ENCODE data around the gene FLNB. TPM values are rescaled to one million over a fixed set of nuclear protein-coding genes. Genes with fewer than 3 reads are reported as not detected.

FLNB gene
- polyA plus RNA-seq, 1 of the 3 experiments (the other 2 are of a cell fraction), result 127 TPM

DNA sequence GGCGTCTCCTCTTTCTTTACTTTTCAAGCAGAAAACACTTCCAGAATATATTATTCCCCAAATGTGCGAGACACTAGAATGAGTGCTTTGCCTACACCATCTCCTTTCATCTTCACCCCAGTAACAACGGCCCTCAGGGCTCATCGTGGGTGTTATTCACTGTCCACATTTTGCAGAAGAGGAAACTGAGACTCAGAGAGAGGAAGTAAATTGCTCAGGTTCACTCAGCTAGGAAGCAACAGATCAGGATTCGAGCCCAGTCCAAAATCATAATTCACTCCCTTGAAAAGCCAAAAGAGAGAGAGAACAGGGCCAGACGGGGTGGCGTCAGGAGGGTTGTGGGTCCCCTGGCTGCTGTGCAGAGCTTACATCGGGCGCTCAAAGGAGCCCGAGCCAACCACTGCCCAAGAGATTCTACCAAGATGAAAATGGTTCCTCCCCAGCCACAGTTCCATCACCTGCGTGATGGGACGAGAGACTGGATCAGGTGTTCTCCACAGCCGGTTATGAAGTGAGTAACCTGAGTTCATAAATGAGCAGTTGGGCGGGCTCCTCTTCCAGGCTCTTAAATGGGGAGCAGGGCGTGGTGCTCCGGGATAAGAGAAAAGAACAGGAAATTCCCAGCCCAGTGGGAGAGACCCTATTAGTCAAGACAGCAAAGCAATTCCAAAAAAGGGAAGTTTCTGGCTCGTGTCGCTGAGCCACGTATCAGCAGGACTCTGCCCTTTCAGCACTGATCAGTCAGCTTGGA, 48.6 kb upstream of the FLNB start (continued):
- TF ChIP-seq NRF1 (IDR thresholded peaks at IDR 0.05; ENCODE audit: low read depth, low read length) (no peak), RCOR1 (IDR thresholded peaks at IDR 0.05; ENCODE audit: low read length) (no peak), CTCF (IDR thresholded peaks at IDR 0.05) (no peak)

GRCh38 chr3:57960174-57960505, 48.1 kb upstream of the FLNB start:
- no peaks in the 10 kb centered on the region for H4K20me1 ChIP-seq (ENCODE audit: insufficient read depth)
- no peak overlapping the region for H3K4me3 ChIP-seq (ENCODE audit: low read depth in 2 of 2, low read length in 1 of 2)
- no peak overlapping the region for H3K9ac ChIP-seq
- H3K4me1 ChIP-seq (ENCODE audit: control insufficient read depth in 1 of 2, insufficient read depth in 2 of 2, low read depth in 1 of 2, low read length in 1 of 2), result peaks cover 0 to 5% of the 10 kb centered on the region in 2 experiments; a peak in 1 of 4 replicates
- H2AFZ ChIP-seq (ENCODE audit: low read depth), result no peak overlapping the region
- no peaks in the 10 kb centered on the region for H3K27me3 ChIP-seq (ENCODE audit: insufficient read depth)
- no peak overlapping the region for H3K4me2 ChIP-seq
- WGBS (ENCODE audit: low lambda C conversion rate), result 69% methylated on average over 2 of the region's 4 CpGs
- H3K36me3 ChIP-seq (replicated peaks in 1 of 2; ENCODE audit: control insufficient read depth in 1 of 2, insufficient read depth in 2 of 2, low read length in 1 of 2), result no peaks in the 10 kb centered on the region
- no peaks in the 10 kb centered on the region for H3K79me2 ChIP-seq (ENCODE audit: insufficient read depth)
- POLR2A ChIA-PET, result no interaction called here
- no peak for DNase-seq
- no peaks in the 10 kb centered on the region for H3K9me2 ChIP-seq
- no peaks in the 10 kb centered on the region for H3F3A ChIP-seq (replicated peaks; ENCODE audit: insufficient read depth)
- no peak overlapping the region for H3K27ac ChIP-seq (ENCODE audit: low read depth in 2 of 2, low read length in 1 of 2)
- no peak for TF ChIP-seq FOSL2 (IDR thresholded peaks at IDR 0.05; ENCODE audit: borderline replicate concordance, low read depth)
- TF ChIP-seq MAX (IDR thresholded peaks at IDR 0.05; ENCODE audit: low read depth), result no peak
- TF ChIP-seq NFIC (IDR thresholded peaks at IDR 0.05; ENCODE audit: borderline replicate concordance), result no peak
- no peak for TF ChIP-seq TEAD4 (IDR thresholded peaks at IDR 0.05; ENCODE audit: borderline replicate concordance, insufficient read depth)
- TF ChIP-seq, protein P1, sequence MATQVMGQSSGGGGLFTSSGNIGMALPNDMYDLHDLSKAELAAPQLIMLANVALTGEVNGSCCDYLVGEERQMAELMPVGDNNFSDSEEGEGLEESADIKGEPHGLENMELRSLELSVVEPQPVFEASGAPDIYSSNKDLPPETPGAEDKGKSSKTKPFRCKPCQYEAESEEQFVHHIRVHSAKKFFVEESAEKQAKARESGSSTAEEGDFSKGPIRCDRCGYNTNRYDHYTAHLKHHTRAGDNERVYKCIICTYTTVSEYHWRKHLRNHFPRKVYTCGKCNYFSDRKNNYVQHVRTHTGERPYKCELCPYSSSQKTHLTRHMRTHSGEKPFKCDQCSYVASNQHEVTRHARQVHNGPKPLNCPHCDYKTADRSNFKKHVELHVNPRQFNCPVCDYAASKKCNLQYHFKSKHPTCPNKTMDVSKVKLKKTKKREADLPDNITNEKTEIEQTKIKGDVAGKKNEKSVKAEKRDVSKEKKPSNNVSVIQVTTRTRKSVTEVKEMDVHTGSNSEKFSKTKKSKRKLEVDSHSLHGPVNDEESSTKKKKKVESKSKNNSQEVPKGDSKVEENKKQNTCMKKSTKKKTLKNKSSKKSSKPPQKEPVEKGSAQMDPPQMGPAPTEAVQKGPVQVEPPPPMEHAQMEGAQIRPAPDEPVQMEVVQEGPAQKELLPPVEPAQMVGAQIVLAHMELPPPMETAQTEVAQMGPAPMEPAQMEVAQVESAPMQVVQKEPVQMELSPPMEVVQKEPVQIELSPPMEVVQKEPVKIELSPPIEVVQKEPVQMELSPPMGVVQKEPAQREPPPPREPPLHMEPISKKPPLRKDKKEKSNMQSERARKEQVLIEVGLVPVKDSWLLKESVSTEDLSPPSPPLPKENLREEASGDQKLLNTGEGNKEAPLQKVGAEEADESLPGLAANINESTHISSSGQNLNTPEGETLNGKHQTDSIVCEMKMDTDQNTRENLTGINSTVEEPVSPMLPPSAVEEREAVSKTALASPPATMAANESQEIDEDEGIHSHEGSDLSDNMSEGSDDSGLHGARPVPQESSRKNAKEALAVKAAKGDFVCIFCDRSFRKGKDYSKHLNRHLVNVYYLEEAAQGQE (IDR thresholded peaks at IDR 0.05; ENCODE audit: low read depth, low read length), result no peak
- no peak for TF ChIP-seq TCF12 (IDR thresholded peaks at IDR 0.05)
- TF ChIP-seq, protein P2, sequence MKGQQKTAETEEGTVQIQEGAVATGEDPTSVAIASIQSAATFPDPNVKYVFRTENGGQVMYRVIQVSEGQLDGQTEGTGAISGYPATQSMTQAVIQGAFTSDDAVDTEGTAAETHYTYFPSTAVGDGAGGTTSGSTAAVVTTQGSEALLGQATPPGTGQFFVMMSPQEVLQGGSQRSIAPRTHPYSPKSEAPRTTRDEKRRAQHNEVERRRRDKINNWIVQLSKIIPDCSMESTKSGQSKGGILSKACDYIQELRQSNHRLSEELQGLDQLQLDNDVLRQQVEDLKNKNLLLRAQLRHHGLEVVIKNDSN (IDR thresholded peaks at IDR 0.05; ENCODE audit: borderline replicate concordance, low read depth), result no peak
- no peak for TF ChIP-seq ELF1 (IDR thresholded peaks at IDR 0.05)
- no peaks in the 10 kb centered on the region for H3K9me3 ChIP-seq
- CTCF ChIA-PET, result no interaction called here

Data from SK-N-SH (cell line).